Duodenal mucosa (tissue), 2 donors: ENCODE data around the gene C10orf90.

Source experiments
- H3K27ac ChIP-seq: one replicate; pipeline ENCODE4 v1.7.0; 2013; ENCODE audit warnings: low read depth, low read length
- H3K27me3 ChIP-seq, 2 donors: one replicate each; pipeline ENCODE4 v1.7.0; 2013; ENCODE audit warnings: low read length in 2 of 2, control low read depth in 1 of 2; ENCODE audit not compliant: insufficient read depth in 2 of 2, control insufficient read depth in 1 of 2
- H3K36me3 ChIP-seq, 2 donors: one replicate each; pipeline ENCODE4 v1.7.0; 2013; ENCODE audit warnings: low read length in 2 of 2, control low read depth in 1 of 2; ENCODE audit not compliant: insufficient read depth in 2 of 2, control insufficient read depth in 1 of 2
- H3K4me1 ChIP-seq, 2 donors: one replicate each; pipeline ENCODE4 v1.7.0; 2013; ENCODE audit warnings: low read length in 2 of 2, control low read depth in 1 of 2; ENCODE audit not compliant: insufficient read depth in 2 of 2, control insufficient read depth in 1 of 2
- H3K4me3 ChIP-seq, 2 donors: one replicate each; pipeline ENCODE4 v1.7.0; 2013; ENCODE audit warnings: low read length in 2 of 2, low read depth in 1 of 2
- H3K9ac ChIP-seq, 2 donors: one replicate each; pipeline ENCODE4 v1.7.0; 2013; ENCODE audit warnings: low read length in 2 of 2, low read depth in 1 of 2
- H3K9me3 ChIP-seq, 2 donors: one replicate each; pipeline ENCODE4 v1.7.0; 2013; ENCODE audit warnings: low read length in 2 of 2, control low read depth in 1 of 2; ENCODE audit not compliant: control insufficient read depth in 1 of 2

Gene C10orf90

DNA sequence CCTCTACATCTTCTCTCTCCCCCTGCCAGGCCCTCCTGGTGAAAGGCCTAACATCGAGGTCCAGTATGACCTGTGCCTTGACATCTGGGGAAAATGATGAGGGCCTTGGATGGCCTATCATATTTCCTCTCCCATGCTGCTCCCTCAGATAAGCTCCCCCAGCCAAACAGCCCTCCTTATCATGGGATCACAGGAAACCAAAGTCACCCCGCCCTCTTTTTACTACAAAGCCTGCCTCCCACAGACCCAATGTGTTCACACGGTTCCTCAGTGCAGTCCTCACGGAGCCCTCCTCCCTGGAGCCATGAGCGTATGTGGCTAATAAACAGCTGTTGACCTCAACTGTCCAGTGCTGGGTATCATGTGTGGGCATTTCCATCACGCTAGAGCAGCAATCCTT, 32.0 kb downstream of the C10orf90 start:
- H3K9me3 ChIP-seq: no peaks in the 10 kb centered on the region
- H3K27ac ChIP-seq: no peak overlapping the region
- H3K4me3 ChIP-seq: no peak overlapping the region
- H3K9ac ChIP-seq: no peak overlapping the region
- H3K36me3 ChIP-seq: no peaks in the 10 kb centered on the region
- no peaks in the 10 kb centered on the region for H3K4me1 ChIP-seq
- H3K27me3 ChIP-seq: no peaks in the 10 kb centered on the region

- H3K27me3 ChIP-seq: no peaks in the 10 kb centered on the region
- no peaks in the 10 kb centered on the region for H3K9me3 ChIP-seq
- no peaks in the 10 kb centered on the region for H3K36me3 ChIP-seq
- H3K27ac ChIP-seq: no peak overlapping the region
- H3K9ac ChIP-seq: no peak overlapping the region
- H3K4me3 ChIP-seq: no peak overlapping the region
- H3K4me1 ChIP-seq: no peaks in the 10 kb centered on the region
Observed at GRCh38 chr10:126637501-126637900, 33.0 kb downstream of the C10orf90 start.

GRCh38 chr10:126634911-126635310, 35.6 kb downstream of the C10orf90 start:
- Histone ChIP-seq H3K9me3 (no peaks in the 10 kb centered on the region), H3K4me3 (no peak overlapping the region), H3K9ac (no peak overlapping the region), H3K4me1 (no peaks in the 10 kb centered on the region), H3K27ac (no peak overlapping the region), H3K27me3 (no peaks in the 10 kb centered on the region), H3K36me3 (no peaks in the 10 kb centered on the region)

- H3K9me3 ChIP-seq: no peaks in the 10 kb centered on the region
- no peaks in the 10 kb centered on the region for H3K27me3 ChIP-seq
- no peaks in the 10 kb centered on the region for H3K4me1 ChIP-seq
- no peak overlapping the region for H3K4me3 ChIP-seq
- H3K36me3 ChIP-seq: no peaks in the 10 kb centered on the region
- no peak overlapping the region for H3K9ac ChIP-seq
- H3K27ac ChIP-seq: no peak overlapping the region
Observed at GRCh38 chr10:126634347-126634746, 36.1 kb downstream of the C10orf90 start.

DNA sequence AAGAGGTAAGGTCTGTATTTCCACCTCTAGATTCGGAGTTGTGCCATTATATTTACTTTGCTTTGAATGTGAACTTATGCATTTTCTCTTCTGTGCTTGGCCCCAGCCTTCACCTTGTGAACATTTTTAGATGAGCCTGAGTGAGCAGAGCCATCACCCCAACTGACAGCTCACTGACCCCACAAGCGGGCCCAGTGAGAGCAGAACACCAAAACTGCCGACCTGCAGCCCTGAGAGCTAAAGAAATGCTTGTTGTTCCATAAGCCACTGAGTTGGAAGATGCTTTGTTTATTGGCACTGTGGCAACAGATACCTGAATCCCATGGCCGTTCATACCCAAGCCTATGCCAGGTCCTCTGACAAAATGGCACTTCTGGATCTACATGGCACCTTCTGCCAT, 37.8 kb downstream of the C10orf90 start:
- Histone ChIP-seq H3K4me3 (no peak overlapping the region), H3K27me3 (no peaks in the 10 kb centered on the region), H3K36me3 (no peaks in the 10 kb centered on the region), H3K4me1 (no peaks in the 10 kb centered on the region), H3K27ac (no peak overlapping the region), H3K9me3 (no peaks in the 10 kb centered on the region), H3K9ac (no peak overlapping the region)

- Histone ChIP-seq H3K4me1 (no peaks in the 10 kb centered on the region), H3K27ac (no peak overlapping the region), H3K9me3 (no peaks in the 10 kb centered on the region), H3K36me3 (no peaks in the 10 kb centered on the region), H3K4me3 (no peak overlapping the region), H3K9ac (no peak overlapping the region), H3K27me3 (no peaks in the 10 kb centered on the region)
Observed at GRCh38 chr10:126629925-126630624, 40.4 kb downstream of the C10orf90 start.

- no peak overlapping the region for H3K9ac ChIP-seq
- no peaks in the 10 kb centered on the region for H3K9me3 ChIP-seq
- H3K36me3 ChIP-seq: no peaks in the 10 kb centered on the region
- H3K27ac ChIP-seq: no peak overlapping the region
- H3K4me1 ChIP-seq: no peaks in the 10 kb centered on the region
- no peaks in the 10 kb centered on the region for H3K27me3 ChIP-seq
- H3K4me3 ChIP-seq: no peak overlapping the region
Observed at GRCh38 chr10:126628746-126629145, 41.7 kb downstream of the C10orf90 start.

DNA sequence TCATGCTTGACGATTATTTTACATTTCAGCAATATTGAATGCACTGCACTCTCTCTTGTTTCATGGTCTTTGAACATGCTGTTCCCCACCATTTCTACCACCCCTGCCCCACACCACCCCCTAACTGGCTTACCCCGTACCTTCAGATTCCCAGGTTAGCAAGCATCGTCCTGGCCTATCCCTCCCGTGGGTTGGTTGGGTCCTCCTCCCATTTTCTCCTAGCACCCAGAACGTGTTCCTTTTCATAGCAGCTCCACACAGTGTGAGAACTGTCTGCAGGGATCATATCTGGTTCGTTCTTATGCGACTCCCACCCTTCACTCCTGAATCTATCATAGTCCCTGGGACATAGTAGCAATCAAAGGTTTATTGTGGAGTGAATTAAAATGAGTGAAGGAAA, 48.6 kb downstream of the C10orf90 start:
- Histone ChIP-seq H3K4me3 (no peak overlapping the region), H3K4me1 (no peaks in the 10 kb centered on the region), H3K9me3 (no peaks in the 10 kb centered on the region), H3K27me3 (no peaks in the 10 kb centered on the region), H3K36me3 (no peaks in the 10 kb centered on the region), H3K9ac (no peak overlapping the region), H3K27ac (no peak overlapping the region)

DNA sequence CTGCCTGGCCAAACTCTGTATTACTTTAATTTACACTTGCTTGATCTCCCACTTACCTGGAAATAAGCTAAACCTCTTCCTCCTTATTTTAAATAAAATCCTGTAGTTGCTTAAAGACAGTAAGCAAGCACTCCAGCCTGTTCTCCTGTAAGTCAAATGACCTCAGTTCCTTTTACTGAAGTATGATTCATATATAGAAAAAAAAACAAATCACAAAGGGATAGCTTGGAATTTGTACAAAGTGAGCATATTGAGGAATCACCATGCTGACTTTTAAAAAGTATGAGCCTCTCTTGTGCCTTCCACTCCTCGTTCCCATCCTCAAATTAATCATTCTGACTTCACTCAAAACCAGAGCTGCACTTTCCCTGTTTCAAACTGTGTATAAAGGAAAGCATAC, 52.0 kb downstream of the C10orf90 start:
- no peaks in the 10 kb centered on the region for H3K36me3 ChIP-seq
- H3K9me3 ChIP-seq: no peaks in the 10 kb centered on the region
- no peaks in the 10 kb centered on the region for H3K27me3 ChIP-seq
- no peak overlapping the region for H3K4me3 ChIP-seq
- H3K9ac ChIP-seq: no peak overlapping the region
- no peak overlapping the region for H3K27ac ChIP-seq
- H3K4me1 ChIP-seq: no peaks in the 10 kb centered on the region

DNA sequence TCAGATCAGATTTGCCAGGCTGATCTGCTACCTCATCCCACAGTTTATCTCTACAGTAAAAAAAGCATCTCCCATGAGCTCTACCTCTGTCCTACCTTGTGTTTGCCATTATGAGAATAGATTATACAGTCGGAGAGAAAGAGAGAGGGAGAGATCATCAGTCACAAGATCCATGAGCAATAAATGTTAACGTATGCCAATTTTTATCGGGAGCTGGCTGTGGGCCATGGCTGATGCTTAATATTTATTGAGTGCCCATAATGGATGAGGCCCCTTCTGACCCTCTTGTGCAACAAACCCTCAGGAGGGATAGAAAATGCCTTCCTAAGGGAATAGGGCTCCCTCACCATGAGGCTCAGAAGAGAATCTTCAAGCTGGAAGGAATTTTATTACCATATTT, 52.8 kb downstream of the C10orf90 start:
- Histone ChIP-seq H3K27ac (no peak overlapping the region), H3K9me3 (no peaks in the 10 kb centered on the region), H3K9ac (no peak overlapping the region), H3K27me3 (no peaks in the 10 kb centered on the region), H3K36me3 (no peaks in the 10 kb centered on the region), H3K4me1 (no peaks in the 10 kb centered on the region), H3K4me3 (no peak overlapping the region)

DNA sequence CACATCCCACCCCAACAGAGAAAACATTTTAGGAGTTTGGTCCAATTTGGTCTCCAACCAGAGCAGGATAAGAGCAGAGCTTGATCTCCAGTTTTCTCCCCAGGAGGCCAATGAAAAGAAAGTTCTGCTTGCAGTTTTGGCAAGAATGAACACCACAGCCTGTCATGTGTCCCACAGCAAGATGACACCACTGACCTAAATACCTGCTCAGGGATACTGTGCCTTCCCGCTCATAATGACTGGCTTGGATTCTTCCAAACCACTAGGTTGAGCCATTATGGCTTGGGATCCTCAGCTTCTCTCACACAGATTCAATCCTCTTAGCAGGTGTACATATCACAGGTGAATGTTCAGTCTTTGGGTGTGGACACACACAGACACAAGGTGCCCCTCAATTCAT, 53.3 kb downstream of the C10orf90 start:
- H3K9ac ChIP-seq: no peak overlapping the region
- H3K27ac ChIP-seq: no peak overlapping the region
- H3K4me1 ChIP-seq: no peaks in the 10 kb centered on the region
- no peak overlapping the region for H3K4me3 ChIP-seq
- H3K36me3 ChIP-seq: no peaks in the 10 kb centered on the region
- H3K27me3 ChIP-seq: no peaks in the 10 kb centered on the region
- no peaks in the 10 kb centered on the region for H3K9me3 ChIP-seq
